Measurements from ENCODE around the gene HOATZ.

The HOATZ gene

GRCh38 chr11:111581341-111581740, 66.8 kb downstream of the HOATZ start:
- no peak for DNase-seq (ENCODE audit: low read depth)

DNA sequence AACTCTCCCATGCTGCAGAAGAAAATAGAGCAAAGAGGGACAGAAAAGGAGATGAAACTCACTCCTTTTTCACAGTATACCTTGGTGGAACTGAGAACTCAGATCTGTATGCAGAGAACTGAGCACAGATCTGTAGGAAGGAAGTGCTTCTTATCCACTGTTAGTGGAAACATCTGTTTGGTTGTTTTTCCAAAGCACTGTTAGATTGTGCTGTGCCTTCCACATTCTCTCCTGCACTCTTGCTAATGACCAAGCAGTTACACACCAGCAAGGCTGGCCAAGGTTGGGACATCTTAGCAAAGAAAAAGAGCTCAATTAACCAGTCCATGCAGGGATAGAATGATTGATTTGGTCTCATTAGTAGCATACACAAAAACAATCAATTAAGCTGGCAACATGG, 67.6 kb downstream of the HOATZ start:
- DNase-seq (ENCODE audit: low read depth), result peak; percentile 39

DNA sequence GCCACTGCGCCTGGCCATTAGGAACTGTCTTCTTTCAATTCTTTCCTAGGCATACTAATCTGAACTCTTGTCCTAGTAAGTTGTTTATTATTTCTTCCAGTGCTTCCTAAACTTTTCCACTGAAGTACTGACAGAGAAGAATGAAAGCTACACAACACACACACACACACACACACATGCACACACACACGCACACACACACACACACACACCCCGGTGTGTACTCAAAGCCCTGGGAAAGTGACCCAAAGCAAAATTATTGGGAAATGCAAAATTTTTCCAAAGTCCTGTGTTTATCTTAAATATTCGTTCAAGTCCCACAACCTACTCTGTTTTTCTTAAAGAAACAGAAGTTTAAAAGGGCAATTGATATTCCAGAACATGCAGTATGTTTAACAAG, 68.3 kb downstream of the HOATZ start:
- DNase-seq (ENCODE audit: low read depth), result peak; percentile 70

- DNase-seq (ENCODE audit: low read depth), result peak; percentile 19
Observed at GRCh38 chr11:111585371-111585770, 70.8 kb downstream of the HOATZ start.

DNA sequence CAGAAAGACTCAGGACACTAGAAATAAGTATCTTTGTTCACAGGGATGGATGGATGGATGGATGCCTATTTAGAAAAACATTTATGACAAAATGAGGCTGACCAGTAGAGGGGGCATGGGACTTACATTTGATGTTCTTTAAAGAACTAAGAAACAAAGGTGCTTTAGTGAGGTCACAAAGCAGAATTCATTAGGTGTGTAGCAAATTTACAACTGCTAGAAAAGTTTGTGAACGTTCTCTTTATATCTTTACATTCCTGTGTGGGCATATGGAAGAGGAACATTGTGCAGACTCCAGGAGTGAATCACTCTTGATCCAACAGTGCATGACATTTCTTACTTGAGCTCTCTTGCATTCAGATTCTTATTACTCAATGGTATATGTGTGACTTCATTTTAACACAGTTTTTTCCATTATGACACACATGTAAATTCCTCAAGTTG, 71.8 kb downstream of the HOATZ start:
- peak; percentile 57 for DNase-seq (ENCODE audit: low read depth)

All from fibroblast of gingiva (primary cell).